CD14-positive monocyte (primary cell): ENCODE measurements around the gene SPTBN1. TPM values are rescaled to one million over a fixed set of nuclear protein-coding genes. Genes with fewer than 3 reads are reported as not detected.

Experiments used
- DNase-seq, 3 donors: peaks; one replicate each; pipeline ENCODE4 v3.0.0-alpha.2; 2011 to 2022
- H2AFZ ChIP-seq: 2 replicates; pipeline ENCODE4 v1.6.0; 2012; ENCODE audit warnings: mild to moderate bottlenecking, low read depth, low read length, inconsistent platforms; ENCODE audit not compliant: insufficient read depth, poor library complexity, severe bottlenecking
- H3K27ac ChIP-seq, 2 donors: 1 replicate in 1 of 2; 2 replicates in 1 of 2; pipeline ENCODE4 v1.5.1; 2012 to 2013; ENCODE audit warnings: low read length in 2 of 2, control low read depth in 1 of 2, inconsistent platforms in 1 of 2, low read depth in 1 of 2, mild to moderate bottlenecking in 1 of 2
- H3K27me3 ChIP-seq, 2 donors: one replicate each; pipeline versions ENCODE4 v1.6.0 to v1.6.1; 2011 to 2013; ENCODE audit warnings: low read length in 2 of 2; ENCODE audit not compliant: control insufficient read depth in 2 of 2, insufficient read depth in 2 of 2
- H3K36me3 ChIP-seq, 2 donors: replicated peaks in 1 of 2; 1 replicate in 1 of 2; 2 replicates in 1 of 2; pipeline versions ENCODE4 v1.5.1 to v1.6.1; 2012 to 2013; ENCODE audit warnings: low read length in 2 of 2, control low read depth in 1 of 2, inconsistent platforms in 1 of 2, mild to moderate bottlenecking in 1 of 2; ENCODE audit not compliant: insufficient read depth in 2 of 2, control insufficient read depth in 1 of 2
- H3K4me1 ChIP-seq, 2 donors: 1 replicate in 1 of 2; 2 replicates in 1 of 2; pipeline versions ENCODE4 v1.5.1 to v1.6.1; 2012 to 2013; ENCODE audit warnings: low read length in 2 of 2, control low read depth in 1 of 2, inconsistent platforms in 1 of 2, mild to moderate bottlenecking in 1 of 2, moderate library complexity in 1 of 2; ENCODE audit not compliant: insufficient read depth in 2 of 2, control insufficient read depth in 1 of 2
- H3K4me2 ChIP-seq: replicated peaks from 2 replicates; pipeline ENCODE3; 2012; ENCODE audit warnings: low read length, moderate library complexity, mild to moderate bottlenecking; ENCODE audit not compliant: poor library complexity, severe bottlenecking; ENCODE audit errors: extremely low read depth
- H3K4me3 ChIP-seq, 3 experiments: fragments of 200-600 bp in 1 of 3; sonication (generic) in 1 of 3; replicated peaks in 1 of 3; 1 replicate in 2 of 3; 2 replicates in 1 of 3; pipeline ENCODE4 v1.5.1; 2011 to 2013; ENCODE audit warnings: low read length in 3 of 3, mild to moderate bottlenecking in 3 of 3, control low read depth in 2 of 3, low read depth in 2 of 3, inconsistent platforms in 1 of 3, moderate library complexity in 1 of 3
- H3K79me2 ChIP-seq: 2 replicates; pipeline ENCODE4 v1.6.0; 2012; ENCODE audit warnings: mild to moderate bottlenecking, control low read depth, inconsistent platforms, low read length, moderate library complexity; ENCODE audit not compliant: insufficient read depth
- H3K9ac ChIP-seq: 2 replicates; pipeline ENCODE4 v1.6.0; 2017; ENCODE audit warnings: low read length, mild to moderate bottlenecking; ENCODE audit not compliant: insufficient read depth, poor library complexity, severe bottlenecking
- H3K9me3 ChIP-seq, 2 donors: replicated peaks in 1 of 2; 1 replicate in 1 of 2; 2 replicates in 1 of 2; pipeline versions ENCODE4 v1.5.1 to v1.6.1; 2012 to 2013; ENCODE audit warnings: low read length in 2 of 2, control low read depth in 1 of 2; ENCODE audit not compliant: control insufficient read depth in 1 of 2, insufficient read depth in 1 of 2
- H4K20me1 ChIP-seq: 2 replicates; pipeline ENCODE4 v1.6.0; 2012; ENCODE audit warnings: mild to moderate bottlenecking, low read length, control low read depth, moderate library complexity; ENCODE audit not compliant: insufficient read depth
- H3K27ac Mint-ChIP-seq, 7 donors: one replicate each; pipeline ENCODE4 v1.8.0; 2020; ENCODE audit warnings: mild to moderate bottlenecking in 7 of 7, mixed read lengths in 7 of 7, moderate library complexity in 6 of 7, inconsistent platforms in 2 of 7
- H3K27me3 Mint-ChIP-seq, 3 donors: one replicate each; pipeline ENCODE4 v1.8.0; 2021 to 2022; ENCODE audit warnings: low read depth in 3 of 3, mild to moderate bottlenecking in 3 of 3, mixed read lengths in 3 of 3, moderate library complexity in 3 of 3, inconsistent platforms in 1 of 3
- H3K36me3 Mint-ChIP-seq, 2 donors: one replicate each; pipeline ENCODE4 v1.8.0; 2020; ENCODE audit warnings: mixed read lengths in 2 of 2, inconsistent platforms in 1 of 2, mild to moderate bottlenecking in 1 of 2
- H3K4me1 Mint-ChIP-seq: one replicate; pipeline ENCODE4 v1.8.0; 2020; ENCODE audit warnings: mild to moderate bottlenecking, mixed read lengths
- H3K4me3 Mint-ChIP-seq, 2 donors: one replicate each; pipeline ENCODE4 v1.8.0; 2020; ENCODE audit warnings: mild to moderate bottlenecking in 2 of 2, mixed read lengths in 2 of 2, moderate library complexity in 1 of 2
- H3K9me3 Mint-ChIP-seq, 7 donors: one replicate each; pipeline ENCODE4 v1.8.0; 2020 to 2022; ENCODE audit warnings: mixed read lengths in 7 of 7, mild to moderate bottlenecking in 6 of 7, moderate library complexity in 6 of 7, inconsistent platforms in 2 of 7
- CTCF ChIP-seq: fragments of 200-600 bp; IDR thresholded peaks from one replicate; pipeline ENCODE4 v1.8.0; 2022; ENCODE audit warnings: antibody characterized with exemption, mild to moderate bottlenecking
- WGBS: methylation state at CpG from one replicate; pipeline ENCODE4 v1.1.5; 2013; ENCODE audit warnings: missing lambda C conversion rate; ENCODE audit not compliant: insufficient coverage; 5-methylcytosine and 5-hydroxymethylcytosine counted together
- intact Hi-C, 2 donors: fragments of 100-400 bp; cut with micrococcal nuclease; formaldehyde crosslinking; loops; one replicate each; pipeline versions ENCODE4 v1.15.0 to v1.15.1; 2023
- polyA plus RNA-seq, 3 donors: library from polyadenylated mRNA; depleted of rRNA in 1 of 3; unstranded in 2 of 3; stranded (reverse) in 1 of 3; fragments of 300-500 nt in 2 of 3; fragments of >200 nt in 1 of 3; fragmentation: Illumina TruSeq in 2 of 3; gene quantifications; 1 replicate in 2 of 3; 2 replicates in 1 of 3; pipeline ENCODE4 v1.2.3, GENCODE V29; 2012 to 2021

SPTBN1 gene
- polyA plus RNA-seq, 3 donors = 0.79 to 2.8 (median 1.7) TPM

DNA sequence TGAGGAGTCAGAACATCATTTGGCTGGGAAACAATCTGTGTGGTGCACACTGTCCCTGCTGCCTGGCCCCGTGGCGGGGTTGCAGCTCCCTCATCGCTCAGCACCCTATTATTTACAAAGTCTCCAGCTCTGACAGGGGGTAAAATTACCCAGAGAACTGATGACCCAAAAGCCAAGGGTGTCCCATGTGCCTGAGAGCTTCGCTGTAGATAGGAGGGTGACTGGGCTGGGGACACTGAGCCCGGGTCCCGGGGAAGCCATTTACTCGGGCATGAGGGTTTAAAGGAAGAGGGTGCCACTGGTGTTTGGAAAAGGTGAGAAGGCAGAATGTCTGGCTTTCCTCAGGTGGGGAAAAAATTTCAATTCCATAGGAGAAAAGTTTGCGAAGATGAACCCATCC is 219.2 kb downstream of the SPTBN1 start:
- H3K4me1 ChIP-seq = peaks cover 36 to 38% of the 10 kb centered on the region in 2 donors
- DNase-seq = no peak
- no peaks in the 10 kb centered on the region for H3K36me3 ChIP-seq
- H3K27me3 Mint-ChIP-seq = peaks cover 0 to 2% (median 0%) of the 10 kb centered on the region in 3 donors
- H3K27me3 ChIP-seq = no peaks in the 10 kb centered on the region
- no peak overlapping the region for H3K27ac ChIP-seq
- 100% methylated on average over 3 of the region's 8 CpGs for WGBS
- peaks cover 40% of the 10 kb centered on the region for H3K4me1 Mint-ChIP-seq
- H3K4me3 Mint-ChIP-seq = no peak overlapping the region
- peaks cover 0 to 3% (median under 1%) of the 10 kb centered on the region in 7 donors for H3K9me3 Mint-ChIP-seq
- H3K9ac ChIP-seq = no peak overlapping the region
- H2AFZ ChIP-seq = no peak overlapping the region
- H3K9me3 ChIP-seq = no peaks in the 10 kb centered on the region
- no peak overlapping the region for H3K4me3 ChIP-seq
- no peaks in the 10 kb centered on the region for H4K20me1 ChIP-seq
- no peaks in the 10 kb centered on the region for H3K79me2 ChIP-seq
- no peak overlapping the region for H3K27ac Mint-ChIP-seq
- peaks cover 4 to 10% of the 10 kb centered on the region in 2 donors for H3K36me3 Mint-ChIP-seq
- intact Hi-C loops = no loop called here
- TF ChIP-seq CTCF = no peak
- no peak overlapping the region for H3K4me2 ChIP-seq

- Histone ChIP-seq H3K9me3 (no peaks in the 10 kb centered on the region), H2AFZ (no peak overlapping the region), H4K20me1 (no peaks in the 10 kb centered on the region), H3K79me2 (no peaks in the 10 kb centered on the region), H3K9ac (no peak overlapping the region), H3K27ac (no peak overlapping the region), H3K4me2 (no peak overlapping the region), H3K4me1 (peaks cover 32 to 34% of the 10 kb centered on the region in 2 donors), H3K4me3 (no peak overlapping the region), H3K27me3 (no peaks in the 10 kb centered on the region), H3K36me3 (no peaks in the 10 kb centered on the region)
- 97% methylated on average over 7 of the region's 11 CpGs for WGBS
- intact Hi-C loops = no loop called here
- Mint-ChIP-seq H3K27ac (peak overlapping the region in 1 of 7 donors; percentile 50), H3K4me3 (no peak overlapping the region), H3K9me3 (peaks cover 0 to 5% (median 1%) of the 10 kb centered on the region in 7 donors), H3K36me3 (peaks cover 0 to 5% of the 10 kb centered on the region in 2 donors), H3K27me3 (peaks cover 0 to 2% (median 0%) of the 10 kb centered on the region in 3 donors), H3K4me1 (peaks cover 40% of the 10 kb centered on the region)
- DNase-seq = no peak
- TF ChIP-seq CTCF = no peak
These were observed 219.6 kb downstream of the SPTBN1 start for GRCh38 chr2:54675738-54676137.
